Epithelial cell of proximal tubule (primary cell): Measurements from ENCODE around the gene SHISA6. TPM values are rescaled to one million over a fixed set of nuclear protein-coding genes. Genes with fewer than 3 reads are reported as not detected.

Experiments used
- DNase-seq: peaks from one replicate; pipeline ENCODE4 v3.0.0-alpha.2; 2011; ENCODE audit warnings: low read depth
- H3K4me3 ChIP-seq: 2 replicates; pipeline ENCODE4 v1.5.1; 2011; ENCODE audit warnings: low read depth, mild to moderate bottlenecking, low read length
- CTCF ChIP-seq: conservative IDR thresholded peaks from 2 replicates; pipeline ENCODE4 v1.5.1; 2012; ENCODE audit warnings: low read depth, mild to moderate bottlenecking, low read length
- total RNA-seq: library from RNA; depleted of rRNA; stranded (reverse); fragments of >200 nt; gene quantifications from 2 replicates; pipeline ENCODE4 v1.2.3, GENCODE V29; 2015

SHISA6 gene
- total RNA-seq, 1 donor from 2014 or later = not detected

- H3K4me3 ChIP-seq = no peak overlapping the region
- DNase-seq = no peak
- TF ChIP-seq CTCF = no peak
These were observed 171.6 kb downstream of the SHISA6 start for GRCh38 chr17:11412654-11413053.

- no peak overlapping the region for H3K4me3 ChIP-seq
- TF ChIP-seq CTCF = no peak
- no peak for DNase-seq
These were observed 177.3 kb downstream of the SHISA6 start for GRCh38 chr17:11418342-11418741.

GRCh38 chr17:11430751-11431150 lies 189.7 kb downstream of the SHISA6 start:
- H3K4me3 ChIP-seq = no peak overlapping the region
- TF ChIP-seq CTCF = no peak
- DNase-seq = no peak

GRCh38 chr17:11438673-11439072 lies 197.7 kb downstream of the SHISA6 start:
- H3K4me3 ChIP-seq = no peak overlapping the region
- no peak for TF ChIP-seq CTCF
- DNase-seq = no peak

GRCh38 chr17:11441004-11441403 lies 200.0 kb downstream of the SHISA6 start:
- TF ChIP-seq CTCF = no peak
- DNase-seq = no peak
- H3K4me3 ChIP-seq = no peak overlapping the region

- H3K4me3 ChIP-seq = no peak overlapping the region
- TF ChIP-seq CTCF = no peak
- DNase-seq = no peak
These were observed 205.3 kb downstream of the SHISA6 start for GRCh38 chr17:11446316-11446715.

GRCh38 chr17:11454096-11454495 lies 213.1 kb downstream of the SHISA6 start:
- DNase-seq = no peak
- no peak overlapping the region for H3K4me3 ChIP-seq
- no peak for TF ChIP-seq CTCF
